NCI-H446 (cell line): ENCODE data around the gene GBX1.

Experiments
- DNase-seq, 2 experiments: peaks; one replicate each; lab custom pipeline; 2025; lab: John Stamatoyannopoulos, UW

Gene GBX1

GRCh38 chr7:151139071-151139790, 28.3 kb downstream of the GBX1 start:
- no peak for DNase-seq

DNA sequence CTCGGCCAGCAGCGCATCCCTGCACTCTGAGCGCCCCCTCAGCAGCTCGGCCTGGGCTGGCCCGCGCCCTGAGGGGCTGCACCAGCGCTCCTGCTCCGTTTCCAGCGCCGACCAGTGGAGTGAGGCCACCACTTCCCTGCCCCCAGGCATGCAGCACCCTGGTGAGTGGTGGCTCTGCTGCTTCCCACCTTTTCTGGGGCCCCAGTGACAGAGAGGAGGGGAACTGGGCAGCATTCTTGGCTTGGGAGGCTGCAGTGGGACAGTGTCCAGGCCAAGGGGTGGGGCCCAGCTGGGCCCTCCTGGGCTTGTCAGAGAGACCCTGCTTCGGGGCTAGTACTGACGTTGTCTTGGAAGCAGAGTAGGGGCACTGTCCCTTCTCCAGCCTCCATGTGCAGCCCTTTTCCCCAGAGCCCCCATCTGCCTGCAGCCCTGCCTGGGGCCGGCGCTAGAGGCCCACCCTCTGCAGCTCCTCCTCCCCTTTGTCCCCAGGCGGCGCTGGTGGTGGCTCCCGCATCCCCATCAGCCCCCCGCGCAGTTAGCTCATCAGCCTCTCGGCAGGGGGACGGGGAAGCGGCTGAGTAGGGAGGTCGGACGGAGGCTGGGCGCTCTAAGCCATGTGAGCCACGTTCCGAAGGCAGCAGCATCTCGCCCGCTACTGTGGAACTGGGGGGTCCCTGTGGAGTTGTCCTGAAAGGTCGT, 29.2 kb downstream of the GBX1 start:
- no peak for DNase-seq

DNA sequence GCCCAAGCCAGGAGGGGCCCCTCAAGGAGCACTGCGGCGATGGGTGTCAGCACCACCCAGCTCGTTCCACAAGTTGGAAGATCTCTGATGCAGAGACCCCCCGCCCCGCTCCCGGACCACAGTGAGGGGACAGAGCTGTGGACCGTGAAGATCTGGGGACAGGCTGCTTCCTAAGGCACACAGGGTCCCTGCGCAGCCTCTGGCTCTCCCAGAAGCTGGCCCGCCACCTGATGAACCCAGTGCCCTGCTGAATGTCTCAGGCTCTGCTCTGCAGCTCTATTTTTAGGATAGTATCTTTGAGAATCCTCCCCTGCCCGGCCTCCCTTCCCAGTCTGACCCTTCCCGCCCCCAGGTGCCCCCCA, 29.7 kb downstream of the GBX1 start:
- no peak for DNase-seq

DNA sequence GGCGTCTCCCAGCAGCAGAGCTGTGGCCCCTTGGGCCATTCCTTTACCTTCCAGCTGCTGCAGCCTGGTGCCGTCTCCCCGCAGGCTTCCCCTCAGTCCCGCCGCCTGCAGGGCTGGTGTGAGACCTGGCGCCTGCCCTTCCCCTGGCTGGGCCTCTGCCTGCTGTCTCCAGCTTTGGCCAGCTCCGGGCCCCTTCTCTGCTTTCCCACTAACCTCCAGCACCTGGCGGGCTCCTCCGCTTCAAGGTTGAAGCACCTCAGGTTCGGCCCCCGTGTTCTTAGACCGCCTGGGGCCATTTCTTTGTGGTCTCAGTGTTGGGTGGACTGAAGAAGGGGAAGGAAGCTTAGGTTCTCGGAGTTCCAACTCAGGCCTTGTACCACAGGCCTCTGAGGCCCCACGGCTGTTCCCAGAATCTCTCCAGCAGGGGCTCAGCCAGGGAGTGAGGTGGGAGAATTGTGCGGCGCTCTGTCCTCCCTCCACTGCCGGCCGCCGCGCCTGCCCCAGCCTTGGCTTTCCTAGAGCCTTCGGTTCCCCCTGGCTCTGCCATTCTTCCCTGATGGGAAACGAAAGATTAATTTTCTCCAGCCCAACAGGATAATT, 30.3 kb downstream of the GBX1 start:
- DNase-seq: no peak

DNA sequence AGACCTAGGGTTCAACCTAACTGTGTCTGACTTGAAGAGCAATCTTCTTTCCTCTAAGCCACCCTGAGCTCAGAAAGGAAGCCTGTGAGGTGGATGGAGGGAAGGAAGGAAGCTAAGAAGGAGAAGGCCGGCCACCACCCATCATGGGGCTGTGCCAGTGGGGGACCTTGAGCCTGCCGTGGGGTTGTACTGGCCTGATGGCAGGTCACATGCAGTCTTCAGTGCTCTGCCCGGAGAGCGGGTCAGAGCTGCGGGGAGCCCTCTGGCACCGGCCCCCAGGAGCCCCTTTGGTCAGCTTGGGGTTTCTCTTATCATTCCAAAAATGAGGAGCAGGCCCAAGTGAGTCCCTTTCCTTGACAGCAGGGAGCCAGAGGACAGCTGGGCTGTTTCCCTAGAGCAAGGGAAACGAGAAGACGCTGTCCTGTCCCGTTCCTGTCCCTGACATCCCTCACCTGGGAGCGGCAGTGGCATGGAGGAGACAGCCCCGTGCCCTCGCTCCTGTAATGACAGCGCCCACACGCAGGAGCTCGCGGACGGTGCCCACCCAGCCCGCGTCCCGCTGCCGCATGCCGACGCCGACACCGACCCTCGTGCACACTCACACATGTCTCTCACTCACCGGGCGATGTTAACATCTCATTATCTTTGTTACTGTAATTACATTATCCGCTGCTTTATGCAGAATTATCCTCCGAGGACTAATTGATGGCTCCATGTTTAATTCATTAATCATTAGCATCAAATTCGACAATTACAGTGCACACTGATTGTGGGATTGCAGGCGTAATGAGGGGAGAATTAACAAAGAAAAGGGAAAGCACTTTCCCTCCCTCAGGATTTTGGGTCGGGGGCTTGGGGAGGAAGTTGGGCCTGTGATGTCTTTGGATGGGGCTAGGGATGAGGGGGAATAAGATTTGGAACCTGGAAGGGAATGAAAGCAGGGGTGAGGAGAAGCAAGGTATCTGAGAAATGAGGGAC, 31.3 kb downstream of the GBX1 start:
- DNase-seq: no peak

DNA sequence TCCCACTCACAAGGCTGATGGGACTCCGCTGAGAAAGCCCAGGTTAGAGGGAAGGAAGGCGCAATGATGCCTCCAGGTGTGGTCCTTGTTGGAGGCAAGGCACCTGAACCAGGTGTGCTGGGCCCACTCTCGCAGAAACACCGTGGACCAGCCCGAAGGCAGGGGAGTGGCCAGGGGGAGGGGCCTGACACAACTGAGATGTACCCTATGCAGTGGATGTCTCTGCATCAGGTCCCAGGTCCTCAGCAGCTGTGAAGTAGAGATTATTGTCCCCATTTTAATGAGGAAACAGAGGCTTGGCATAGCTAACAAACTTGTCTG, 32.0 kb downstream of the GBX1 start:
- DNase-seq: no peak

DNA sequence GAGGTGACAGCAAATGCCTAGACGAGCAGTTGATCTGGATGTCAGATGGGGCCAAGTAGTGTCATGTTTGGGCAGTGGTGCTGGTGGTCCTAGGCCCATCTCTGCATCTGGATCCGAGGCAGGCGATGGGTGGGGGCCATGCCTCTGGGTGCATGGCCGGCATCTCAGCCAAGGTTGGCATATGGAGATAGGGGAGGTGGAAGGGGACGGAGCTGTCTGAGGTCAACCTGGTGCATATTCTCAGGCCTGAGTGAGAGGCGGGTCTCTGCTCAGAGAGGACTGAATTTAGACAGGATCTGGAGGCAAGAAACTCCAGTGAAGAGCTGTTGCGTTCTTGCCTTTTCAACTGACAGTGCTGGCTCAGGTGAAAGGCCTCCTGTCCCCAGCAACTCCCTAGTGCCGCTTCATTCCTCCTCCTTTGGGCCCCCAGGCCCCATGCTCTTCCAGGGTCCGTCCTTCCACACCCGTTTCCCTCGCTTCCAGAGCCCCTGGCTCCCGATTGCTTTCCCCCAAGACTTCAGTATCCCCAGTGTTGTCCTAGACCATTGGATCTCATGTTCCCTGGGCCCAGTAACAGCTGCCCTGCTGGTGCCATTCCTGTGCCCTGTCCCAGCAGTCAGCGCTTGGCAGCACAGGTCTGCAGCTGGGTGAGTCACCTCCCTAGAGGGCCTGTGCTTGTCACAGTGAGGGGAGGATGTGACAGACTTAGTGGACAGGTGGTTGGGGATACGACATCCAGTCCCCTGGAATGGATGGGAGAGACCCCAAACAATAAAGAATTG, 32.6 kb downstream of the GBX1 start:
- DNase-seq: no peak

DNA sequence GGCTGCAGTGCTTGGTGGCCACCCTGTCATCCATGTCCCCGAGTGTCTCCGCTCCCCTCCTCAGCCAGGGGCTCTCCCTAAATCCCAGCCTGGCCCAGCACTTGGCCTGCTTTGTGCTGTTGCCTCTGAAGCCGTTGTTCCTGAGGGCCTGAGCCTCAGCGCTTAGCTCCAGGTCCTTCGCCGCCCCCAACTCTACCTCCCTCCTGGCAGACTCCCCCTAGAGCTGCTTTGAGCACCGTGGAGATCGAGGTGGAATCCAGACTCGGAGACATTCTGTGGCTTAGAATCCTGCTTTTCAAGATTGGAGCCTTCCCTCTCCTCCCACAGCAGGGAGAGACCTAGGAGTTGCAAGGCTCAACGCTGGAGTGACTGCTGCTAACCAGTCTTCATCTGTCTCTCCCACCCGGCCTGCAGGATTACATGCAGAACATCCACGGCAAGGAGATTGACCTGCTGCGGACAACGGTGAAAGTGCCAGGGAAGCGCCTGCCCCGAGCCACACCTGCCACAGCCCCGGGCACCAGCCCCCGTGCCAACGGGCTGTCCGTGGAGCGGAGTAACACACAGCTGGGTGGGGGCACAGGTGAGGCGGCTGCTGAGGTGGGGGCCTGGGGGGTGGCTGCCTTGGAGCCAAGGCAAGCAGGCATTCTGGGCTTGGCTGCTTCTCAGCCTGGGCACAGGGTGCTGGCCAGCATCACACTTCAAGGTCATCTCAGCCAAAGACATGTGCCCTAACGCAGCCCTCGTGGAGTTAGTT, 33.3 kb downstream of the GBX1 start:
- no peak for DNase-seq

GRCh38 chr7:151133266-151133985, 34.1 kb downstream of the GBX1 start:
- no peak for DNase-seq

- DNase-seq: no peak
Observed at GRCh38 chr7:151132461-151133205, 34.9 kb downstream of the GBX1 start.

GRCh38 chr7:151131592-151132293, 35.8 kb downstream of the GBX1 start:
- no peak for DNase-seq

DNA sequence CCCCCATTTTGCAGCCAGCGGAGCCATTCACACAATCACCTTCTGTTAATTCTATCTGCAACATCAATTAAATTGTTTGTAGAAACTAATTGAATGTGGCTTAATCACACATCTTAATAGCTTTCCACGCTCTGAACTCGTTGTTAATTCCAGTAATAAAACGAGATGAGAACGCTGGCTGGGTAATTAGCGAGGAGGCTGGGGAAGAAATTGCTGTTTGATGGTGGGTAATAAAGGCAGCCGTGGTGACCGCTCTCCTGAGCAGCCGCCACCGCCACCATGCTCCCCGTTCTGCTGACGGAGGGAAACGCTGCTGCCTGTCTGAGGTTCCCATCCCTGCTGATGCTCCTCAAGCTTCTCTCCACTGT, 36.3 kb downstream of the GBX1 start:
- no peak for DNase-seq

DNA sequence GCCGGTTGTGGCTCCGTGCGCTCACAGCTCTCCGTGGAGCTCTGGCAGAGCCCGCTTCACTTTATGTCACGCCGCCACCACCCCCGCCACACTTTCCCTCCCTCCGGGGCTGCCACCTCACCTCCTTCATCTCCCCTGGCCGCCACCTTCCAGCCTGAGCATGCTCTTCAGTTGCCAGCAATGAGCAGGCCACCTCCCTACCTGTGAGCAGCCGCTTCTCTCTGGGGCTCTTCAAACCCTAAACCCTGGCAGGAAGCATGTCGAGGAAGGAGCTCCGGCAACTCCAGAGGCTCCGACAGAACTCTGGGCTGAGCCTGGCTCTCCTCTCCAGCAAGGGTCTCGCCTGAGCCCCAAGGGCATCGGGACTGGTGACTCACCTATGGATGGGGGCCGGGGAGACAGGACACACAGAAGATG, 36.7 kb downstream of the GBX1 start:
- no peak for DNase-seq

DNA sequence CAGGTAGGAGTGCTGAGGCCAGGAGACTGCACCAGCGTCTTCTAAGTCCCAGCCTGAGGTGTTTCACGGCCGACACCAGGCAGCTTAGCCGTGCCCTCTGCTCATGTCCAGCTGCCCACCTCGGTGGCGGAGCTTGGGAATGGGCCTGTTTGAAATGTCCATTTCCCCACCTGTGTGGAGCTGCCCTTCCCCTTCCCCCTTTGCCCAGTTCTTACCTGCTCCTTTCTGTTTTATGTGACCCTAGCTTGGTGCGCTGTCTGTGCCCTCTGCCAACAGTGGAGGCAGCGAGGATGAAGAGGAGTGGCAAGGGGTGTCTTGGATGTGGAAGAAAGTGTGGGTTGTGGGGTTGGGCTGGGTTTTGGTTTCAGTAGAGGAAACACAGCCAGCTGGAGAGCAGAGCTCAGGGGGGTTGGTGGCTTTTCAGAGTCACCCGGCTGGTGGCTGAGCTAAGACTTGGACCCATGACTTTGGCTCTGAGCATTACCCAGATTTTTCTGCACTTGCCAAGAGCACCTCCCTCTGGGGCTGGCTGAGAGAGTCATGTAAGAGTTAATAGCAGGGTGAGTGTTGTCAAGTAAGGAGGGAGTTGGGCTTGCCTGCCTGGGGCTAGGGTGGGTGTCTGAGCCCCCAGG, 37.4 kb downstream of the GBX1 start:
- no peak for DNase-seq

DNA sequence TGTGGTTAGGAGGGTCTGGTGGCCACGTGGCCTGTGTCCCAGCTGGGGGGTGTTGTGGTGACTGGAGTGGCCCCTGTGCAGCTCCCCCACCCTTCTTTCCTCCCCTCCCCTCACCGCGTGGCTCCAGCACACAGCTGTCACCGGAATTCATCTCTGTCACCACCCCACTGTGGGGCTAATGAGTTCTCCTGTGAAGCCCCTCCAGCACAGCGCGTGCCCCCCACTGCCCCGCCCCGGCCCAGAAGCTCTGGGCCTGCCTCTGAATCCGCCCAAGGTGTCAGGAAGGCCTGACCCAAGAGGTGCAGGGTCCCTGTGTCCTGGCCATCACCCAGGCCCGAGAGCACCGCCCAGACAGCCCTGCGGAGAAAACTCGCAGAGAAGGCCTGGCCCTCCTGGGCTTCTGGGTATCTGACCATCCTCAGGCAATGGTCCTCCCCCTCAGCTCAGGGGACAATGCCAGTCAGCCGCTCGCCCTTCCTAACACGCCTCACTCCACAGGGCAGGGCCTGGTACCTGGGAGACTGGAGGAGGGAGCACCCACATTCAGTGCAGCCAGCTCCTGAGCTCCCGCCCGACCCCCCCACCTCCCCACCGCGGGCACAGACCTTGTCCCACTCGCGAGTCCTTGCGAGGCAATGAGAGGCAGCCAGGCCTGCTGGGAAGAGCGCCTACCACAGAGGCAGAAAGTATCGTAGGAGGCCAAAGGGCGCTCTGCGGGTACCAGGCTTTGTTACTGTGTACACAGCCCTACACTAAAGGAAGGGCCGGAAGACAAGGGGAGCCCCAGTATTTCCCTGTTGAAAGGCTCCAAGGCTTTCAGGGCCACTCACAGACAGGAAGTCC, 38.2 kb downstream of the GBX1 start:
- no peak for DNase-seq

- DNase-seq: no peak
Observed at GRCh38 chr7:151128716-151129115, 38.8 kb downstream of the GBX1 start.

- DNase-seq: no peak
Observed at GRCh38 chr7:151128144-151128543, 39.4 kb downstream of the GBX1 start.
